GM19438 (cell line): ENCODE data around the gene VWF.

ENCODE experiments used
- ATAC-seq: cut with Tn5 transposase; IDR thresholded peaks from one replicate; pipeline ENCODE4 v1.9.1; 2021; ENCODE audit warnings: low read depth; ENCODE audit not compliant: unreplicated experiment

VWF gene

GRCh38 chr12:6062757-6063735 lies 61.4 kb downstream of the VWF start:
- ATAC-seq = no peak

- ATAC-seq = no peak
Measured at GRCh38 chr12:6062395-6062756, 62.1 kb downstream of the VWF start.

- no peak for ATAC-seq
Measured at GRCh38 chr12:6061660-6062059, 62.8 kb downstream of the VWF start.

- ATAC-seq = no peak
Measured at GRCh38 chr12:6059860-6060565, 64.5 kb downstream of the VWF start.

- ATAC-seq = no peak
Measured at GRCh38 chr12:6059221-6059620, 65.2 kb downstream of the VWF start.

GRCh38 chr12:6058481-6059161 lies 65.8 kb downstream of the VWF start:
- ATAC-seq = no peak

- ATAC-seq = no peak
Measured at GRCh38 chr12:6057700-6058099, 66.8 kb downstream of the VWF start.

GRCh38 chr12:6056406-6057240 lies 67.8 kb downstream of the VWF start:
- ATAC-seq = no peak

GRCh38 chr12:6053541-6053940 lies 70.9 kb downstream of the VWF start:
- no peak for ATAC-seq

- no peak for ATAC-seq
Measured at GRCh38 chr12:6052940-6053329, 71.5 kb downstream of the VWF start.

GRCh38 chr12:6052206-6052939 lies 72.1 kb downstream of the VWF start:
- no peak for ATAC-seq

- no peak for ATAC-seq
Measured at GRCh38 chr12:6049992-6050391, 74.5 kb downstream of the VWF start.

GRCh38 chr12:6049587-6049986 lies 74.9 kb downstream of the VWF start:
- no peak for ATAC-seq

GRCh38 chr12:6047249-6048237 lies 76.9 kb downstream of the VWF start:
- ATAC-seq = no peak

GRCh38 chr12:6046511-6047180 lies 77.8 kb downstream of the VWF start:
- ATAC-seq = no peak

GRCh38 chr12:6045438-6045837 lies 79.0 kb downstream of the VWF start:
- no peak for ATAC-seq

GRCh38 chr12:6044082-6044481 lies 80.4 kb downstream of the VWF start:
- ATAC-seq = no peak

GRCh38 chr12:6042446-6042845 lies 82.0 kb downstream of the VWF start:
- ATAC-seq = no peak
